SK-N-SH treated with all-trans-retinoic acid at 6 μM for 48 hours (cell line): ENCODE results near the gene FXYD4.

Source experiments
- ATAC-seq: fragments of 200-7000 bp; cut with Tn5 transposase; 3 replicates; pipeline ENCODE4 v1.9.1; 2020; ENCODE audit warnings: mild to moderate bottlenecking, moderate library complexity
- ARNTL ChIP-seq: fragments of 450-650 bp; formaldehyde crosslinking; IDR thresholded peaks from 2 replicates; pipeline ENCODE4 v1.5.0; 2020; ENCODE audit warnings: low read depth, mild to moderate bottlenecking, moderate library complexity, borderline replicate concordance
- CSDC2 ChIP-seq: fragments of 250-450 bp; sonication (Bioruptor Pico); IDR thresholded peaks from 2 replicates; pipeline ENCODE4 v1.5.0; 2020; ENCODE audit warnings: mild to moderate bottlenecking, moderate library complexity
- CSRNP3 ChIP-seq: fragments of 250-450 bp; sonication (Bioruptor Pico); IDR thresholded peaks from 2 replicates; pipeline ENCODE4 v1.5.1; 2021; ENCODE audit warnings: mild to moderate bottlenecking, moderate library complexity
- ESRRG ChIP-seq: fragments of 250-450 bp; sonication (Bioruptor Pico); IDR thresholded peaks from 2 replicates; pipeline ENCODE4 v1.6.1; 2021; ENCODE audit warnings: mild to moderate bottlenecking
- GLIS3 ChIP-seq: fragments of 250-450 bp; sonication (Bioruptor Pico); IDR thresholded peaks from 2 replicates; pipeline ENCODE4 v1.5.0; 2020; ENCODE audit warnings: mild to moderate bottlenecking, moderate library complexity
- ISL1 ChIP-seq: fragments of 250-450 bp; sonication (Bioruptor Pico); IDR thresholded peaks from 2 replicates; pipeline ENCODE4 v2.1.2; 2022; ENCODE audit warnings: mild to moderate bottlenecking, moderate library complexity
- OSR1 ChIP-seq: fragments of 250-450 bp; sonication (Bioruptor Pico); IDR thresholded peaks from 2 replicates; pipeline ENCODE4 v1.8.0; 2022; ENCODE audit warnings: moderate library complexity, mild to moderate bottlenecking, inconsistent platforms
- PATZ1 ChIP-seq: fragments of 250-450 bp; sonication (Bioruptor Pico); IDR thresholded peaks from 2 replicates; pipeline ENCODE4 v1.8.0; 2020; ENCODE audit warnings: mild to moderate bottlenecking, moderate library complexity, borderline replicate concordance
- POU6F1 ChIP-seq: fragments of 250-450 bp; sonication (Bioruptor Pico); IDR thresholded peaks from 2 replicates; pipeline ENCODE4 v1.8.0; 2021; ENCODE audit warnings: low read depth, mild to moderate bottlenecking, moderate library complexity, borderline replicate concordance
- RARB ChIP-seq: fragments of 250-450 bp; sonication (Bioruptor Pico); IDR thresholded peaks from 2 replicates; pipeline ENCODE4 v1.8.0; 2021; ENCODE audit warnings: mild to moderate bottlenecking, moderate library complexity
- SNAI2 ChIP-seq: fragments of 250-450 bp; sonication (Bioruptor Pico); IDR thresholded peaks from 2 replicates; pipeline ENCODE4 v1.5.0; 2020; ENCODE audit warnings: mild to moderate bottlenecking, moderate library complexity
- TCF4 ChIP-seq: fragments of 250-450 bp; sonication (Bioruptor Pico); IDR thresholded peaks from 2 replicates; pipeline ENCODE4 v1.8.0; 2021; ENCODE audit warnings: mild to moderate bottlenecking, moderate library complexity, borderline replicate concordance
- TSHZ2 ChIP-seq: fragments of 250-450 bp; sonication (Bioruptor Pico); IDR thresholded peaks from 2 replicates; pipeline ENCODE4 v1.5.0; 2020; ENCODE audit warnings: mild to moderate bottlenecking, moderate library complexity
- ZC3H10 ChIP-seq: fragments of 250-450 bp; sonication (Bioruptor Pico); IDR thresholded peaks from 2 replicates; pipeline ENCODE4 v1.5.1; 2021; ENCODE audit warnings: mild to moderate bottlenecking, moderate library complexity
- ZFP3 ChIP-seq: fragments of 250-450 bp; sonication (Bioruptor Pico); IDR thresholded peaks from 2 replicates; pipeline ENCODE4 v1.5.0; 2020; ENCODE audit warnings: mild to moderate bottlenecking, moderate library complexity
- ZFP30 ChIP-seq: fragments of 450-650 bp; formaldehyde crosslinking; IDR thresholded peaks from 2 replicates; pipeline ENCODE4 v1.5.0; 2022; ENCODE audit warnings: mild to moderate bottlenecking, moderate library complexity
- ZNF565 ChIP-seq: fragments of 450-650 bp; formaldehyde crosslinking; conservative IDR thresholded peaks from 2 replicates; pipeline ENCODE4 v1.5.0; 2020; ENCODE audit warnings: low read depth, mild to moderate bottlenecking, moderate library complexity
- ZNF70 ChIP-seq: fragments of 450-650 bp; formaldehyde crosslinking; IDR thresholded peaks from 2 replicates; pipeline ENCODE4 v1.5.0; 2020; ENCODE audit warnings: mild to moderate bottlenecking, moderate library complexity
- ZNF8 ChIP-seq: fragments of 450-650 bp; formaldehyde crosslinking; IDR thresholded peaks from 2 replicates; pipeline ENCODE4 v1.5.0; 2020; ENCODE audit warnings: mild to moderate bottlenecking, moderate library complexity

The FXYD4 gene

GRCh38 chr10:43340101-43340500, 31.3 kb upstream of the FXYD4 start:
- ATAC-seq, result no peak
- TF ChIP-seq PATZ1 (CRISPR knock-in tag) (no peak), SNAI2 (CRISPR knock-in tag) (no peak), ZC3H10 (CRISPR knock-in tag) (no peak), ZFP3 (no peak)

GRCh38 chr10:43340619-43341018, 30.8 kb upstream of the FXYD4 start:
- no peak for TF ChIP-seq ZNF70
- no peak for TF ChIP-seq TCF4 (CRISPR knock-in tag)
- TF ChIP-seq RARB (CRISPR knock-in tag), result no peak
- TF ChIP-seq ZFP30, result no peak
- TF ChIP-seq ISL1 (CRISPR knock-in tag), result no peak
- TF ChIP-seq ARNTL (CRISPR knock-in tag), result no peak
- TF ChIP-seq ESRRG (CRISPR knock-in tag), result no peak
- no peak for TF ChIP-seq GLIS3 (CRISPR knock-in tag)
- TF ChIP-seq POU6F1 (CRISPR knock-in tag), result no peak
- TF ChIP-seq ZNF8, result no peak
- no peak for TF ChIP-seq ZNF565 (CRISPR knock-in tag)
- no peak for TF ChIP-seq TSHZ2
- TF ChIP-seq OSR1, result no peak
- TF ChIP-seq PATZ1 (CRISPR knock-in tag), result no peak
- no peak for ATAC-seq

- ATAC-seq, result no peak
- TF ChIP-seq ZFP30, result no peak
- no peak for TF ChIP-seq GLIS3 (CRISPR knock-in tag)
- TF ChIP-seq CSDC2 (CRISPR knock-in tag), result no peak
- TF ChIP-seq CSRNP3, result no peak
- no peak for TF ChIP-seq ISL1 (CRISPR knock-in tag)
- TF ChIP-seq TSHZ2, result no peak
- TF ChIP-seq RARB (CRISPR knock-in tag), result no peak
- TF ChIP-seq ESRRG (CRISPR knock-in tag), result no peak
- no peak for TF ChIP-seq ZFP3
- no peak for TF ChIP-seq OSR1
Measured at GRCh38 chr10:43341450-43341849, 30.0 kb upstream of the FXYD4 start.
